HG02852 (cell line): ENCODE data around the gene NUAK2.
A peak's percentile ranks its signal among the peaks of the same experiment; 100 is the strongest.

ENCODE experiments used
- ATAC-seq: cut with Tn5 transposase; IDR thresholded peaks from one replicate; pipeline ENCODE4 v1.9.1; 2021; ENCODE audit warnings: mild to moderate bottlenecking, moderate library complexity; ENCODE audit not compliant: unreplicated experiment

The NUAK2 gene

DNA sequence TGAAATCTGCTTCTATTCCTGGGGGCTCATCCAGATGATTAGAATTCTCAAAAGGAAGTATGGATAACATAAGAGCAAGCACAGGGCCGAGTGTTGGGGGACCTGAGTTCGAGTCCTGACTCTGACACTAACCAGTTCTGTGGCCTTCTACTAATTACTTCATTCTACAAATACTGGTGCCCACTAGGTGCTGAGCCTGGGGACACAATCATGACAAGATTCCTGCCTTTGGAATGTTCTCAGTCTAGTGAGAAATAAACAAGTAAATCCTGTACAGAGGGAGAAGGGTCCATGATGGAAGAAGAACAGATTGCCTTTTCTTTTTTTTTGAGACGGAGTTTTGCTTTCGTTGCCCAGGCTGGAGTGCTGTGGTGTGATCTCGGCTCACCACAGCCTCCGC lies 2.2 kb upstream of the NUAK2 start:
- ATAC-seq = no peak

GRCh38 chr1:205321959-205322283 lies 376 bp upstream of the NUAK2 start:
- no peak for ATAC-seq

- ATAC-seq = no peak
Observed at GRCh38 chr1:205319081-205320018, 2.2 kb downstream of the NUAK2 start.

GRCh38 chr1:205318231-205318991 lies 3.1 kb downstream of the NUAK2 start:
- no peak for ATAC-seq

- ATAC-seq = no peak
Observed at GRCh38 chr1:205317311-205317917, 4.1 kb downstream of the NUAK2 start.

DNA sequence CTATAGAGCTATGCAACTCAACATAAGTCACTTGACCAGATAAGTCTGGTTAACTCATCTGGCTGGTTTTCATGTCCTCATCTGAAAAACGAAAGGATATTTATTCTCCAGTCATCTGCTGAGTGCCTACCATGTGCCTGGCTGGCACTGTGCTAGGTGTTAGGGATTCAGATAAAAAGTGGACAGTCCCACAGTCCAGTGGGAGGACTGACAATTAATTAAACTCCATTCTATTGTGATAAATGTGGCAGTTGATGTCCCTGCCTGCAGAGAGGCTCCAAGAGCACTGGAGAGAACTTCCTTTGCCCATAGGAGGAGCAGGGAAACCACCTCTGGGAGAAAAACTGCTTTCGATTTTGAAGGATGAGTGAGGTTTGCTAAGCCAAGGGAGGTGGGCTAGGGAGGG lies 5.4 kb downstream of the NUAK2 start:
- ATAC-seq = no peak

GRCh38 chr1:205315008-205315618 lies 6.4 kb downstream of the NUAK2 start:
- ATAC-seq = no peak

DNA sequence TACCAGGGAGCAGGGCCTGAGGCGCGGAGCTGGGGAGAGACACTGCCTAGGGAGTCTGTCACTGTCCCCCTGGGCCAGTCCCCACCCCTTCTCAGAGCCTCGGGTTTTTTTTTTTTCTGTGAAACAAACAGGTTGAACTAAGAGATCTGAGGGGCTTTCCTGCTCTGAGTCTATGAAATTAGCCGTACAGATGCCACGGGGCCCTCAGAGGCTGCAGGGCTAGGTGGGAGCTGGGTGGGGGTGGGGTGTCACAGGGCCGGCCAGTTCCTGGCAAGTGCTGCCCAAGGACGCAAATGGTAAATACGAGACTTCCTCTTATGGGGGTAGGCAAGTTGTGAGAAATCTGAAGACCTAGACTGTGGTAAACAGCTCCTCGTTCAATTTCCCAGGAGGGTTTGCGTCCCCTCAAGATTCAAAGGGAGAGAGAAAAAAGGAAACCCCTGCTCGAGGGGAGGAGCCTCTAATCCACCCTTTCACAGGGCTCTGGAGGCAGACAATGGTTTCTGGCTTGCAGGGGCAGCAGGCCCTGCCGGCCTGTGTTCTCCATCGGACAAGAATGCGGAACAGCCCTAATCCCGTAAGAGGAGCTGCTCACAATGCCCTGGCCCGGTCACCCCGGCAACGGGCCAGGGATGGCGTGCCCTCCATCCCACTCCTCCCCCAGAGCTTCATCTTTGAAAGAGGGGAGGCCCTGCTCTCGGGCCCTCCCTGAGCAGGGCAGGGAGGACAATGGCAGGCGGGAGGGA lies 7.8 kb downstream of the NUAK2 start:
- peak; percentile 58 for ATAC-seq

DNA sequence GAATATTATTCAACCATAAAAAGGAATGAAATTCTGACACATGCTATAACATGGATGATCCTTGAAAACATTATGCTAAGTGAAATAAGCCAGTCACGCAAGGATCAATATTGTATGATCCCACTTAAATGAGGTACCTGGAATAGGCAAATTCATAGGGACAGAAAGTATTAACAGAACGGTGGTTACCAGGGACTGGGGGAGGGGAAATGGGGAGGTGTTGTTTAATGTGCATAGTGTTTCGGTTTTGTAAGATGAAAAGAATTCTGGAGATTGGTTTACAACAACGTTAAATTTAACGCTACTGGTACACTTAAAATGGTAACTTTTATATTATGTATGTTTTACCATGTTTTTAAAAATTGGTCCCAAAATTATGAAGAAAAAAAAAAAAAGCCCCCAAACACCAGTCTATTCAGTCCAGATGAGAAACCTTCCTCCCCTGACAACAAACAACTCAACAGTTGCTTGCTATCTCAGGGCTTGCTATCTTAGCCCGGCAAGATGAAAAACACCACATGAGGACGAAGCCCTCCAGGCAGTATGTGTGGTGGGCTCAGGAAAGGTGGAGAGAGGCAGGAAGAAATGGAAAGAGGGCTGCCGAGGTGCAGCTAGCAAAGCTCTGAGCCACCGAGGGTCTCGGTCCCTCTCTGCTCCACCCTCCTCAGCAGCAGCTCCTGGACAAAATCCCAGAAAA lies 8.5 kb downstream of the NUAK2 start:
- no peak for ATAC-seq

DNA sequence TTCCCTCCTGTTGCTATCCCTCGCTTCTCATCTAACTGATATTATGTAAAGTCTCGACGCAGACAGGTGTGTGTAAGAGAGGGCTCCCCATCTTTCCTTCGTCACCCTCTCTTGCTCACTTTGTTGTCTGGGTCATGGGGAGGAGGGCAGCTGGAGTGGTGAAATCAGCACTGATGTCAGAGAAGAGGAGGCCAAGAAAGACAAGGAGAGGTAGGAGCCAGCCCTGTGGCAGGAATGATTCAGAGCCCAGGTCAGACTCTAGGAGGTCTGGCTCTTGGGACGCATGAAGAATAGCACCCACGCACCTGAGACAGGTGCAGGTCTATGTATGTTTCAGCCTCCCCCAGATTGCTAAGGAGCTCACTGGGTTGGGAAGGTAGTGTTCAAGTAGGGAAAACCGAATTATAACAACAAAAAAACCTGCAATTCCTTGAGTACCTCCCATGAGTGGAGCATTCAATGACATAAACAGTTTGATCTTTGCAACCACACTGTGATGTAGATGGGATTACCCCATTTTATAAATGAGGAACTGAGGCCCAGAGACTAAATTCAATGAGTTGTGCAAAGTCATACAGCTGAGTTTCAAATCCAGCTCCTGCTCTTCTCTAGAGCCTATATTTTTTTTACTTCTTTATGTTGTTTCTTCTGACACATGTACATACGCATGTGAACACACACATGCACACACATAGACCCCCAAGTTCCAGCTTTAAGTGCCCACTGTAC lies 10.4 kb downstream of the NUAK2 start:
- peak; percentile 48 for ATAC-seq

DNA sequence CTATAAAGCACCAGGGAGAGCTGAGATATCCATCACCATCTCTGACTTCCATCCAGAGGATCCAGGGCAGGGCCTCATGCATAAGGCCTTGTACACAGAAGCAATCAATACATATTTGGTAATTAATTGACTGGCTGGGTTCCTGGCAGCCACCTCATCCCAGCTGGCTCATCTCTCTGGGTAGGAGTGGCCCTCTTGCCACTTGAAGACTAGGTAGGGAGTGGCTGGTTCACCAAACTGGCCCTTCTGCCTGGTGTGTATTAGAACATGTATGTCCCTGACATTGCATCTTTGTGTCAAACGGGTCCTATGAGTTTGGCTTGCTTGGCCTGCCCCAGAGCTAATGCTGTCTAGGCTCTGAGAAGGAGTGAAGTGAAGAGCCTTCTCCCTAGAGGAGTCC lies 11.8 kb downstream of the NUAK2 start:
- no peak for ATAC-seq

DNA sequence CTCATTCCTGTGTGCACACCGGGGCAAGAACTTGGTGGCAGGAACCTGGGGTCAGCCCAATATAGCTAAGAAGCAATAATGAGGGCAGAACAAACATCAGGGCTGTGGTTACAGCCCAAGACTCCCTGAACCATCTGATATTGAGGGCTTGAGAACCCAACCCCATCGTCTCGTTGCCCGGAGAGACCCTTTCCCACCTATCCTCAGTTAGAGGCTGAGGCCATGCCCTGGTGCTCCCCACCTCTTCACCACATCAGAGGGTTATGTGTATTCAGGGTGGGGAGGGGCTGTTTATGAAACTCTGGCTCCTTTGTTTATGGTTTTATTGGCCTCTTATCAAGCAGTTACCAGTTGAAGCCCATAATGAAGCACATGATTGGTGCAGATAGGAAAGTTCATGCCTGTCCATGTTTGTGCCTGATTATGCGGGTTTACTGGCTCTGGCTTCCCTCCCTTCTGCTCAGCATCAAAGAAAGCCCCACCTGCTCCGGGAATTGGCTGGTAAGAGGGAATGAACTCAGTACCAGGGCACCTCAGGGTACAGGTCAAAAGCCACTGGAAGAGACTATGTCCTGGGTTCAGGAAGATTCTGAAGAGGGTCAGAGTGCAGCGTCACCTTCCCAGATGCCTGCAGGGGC lies 14.5 kb downstream of the NUAK2 start:
- no peak for ATAC-seq

- no peak for ATAC-seq
Observed at GRCh38 chr1:205304695-205305070, 16.9 kb downstream of the NUAK2 start.

GRCh38 chr1:205304046-205304694 lies 17.4 kb downstream of the NUAK2 start:
- ATAC-seq = no peak

GRCh38 chr1:205303247-205303888 lies 18.2 kb downstream of the NUAK2 start:
- no peak for ATAC-seq

GRCh38 chr1:205301842-205302588 lies 19.5 kb downstream of the NUAK2 start:
- no peak for ATAC-seq

- ATAC-seq = no peak
Observed at GRCh38 chr1:205301205-205301821, 20.2 kb downstream of the NUAK2 start.
